GM18507 (cell line): ENCODE data around the gene LFNG.
A peak's percentile ranks its signal among the peaks of the same experiment; 100 is the strongest.

ENCODE experiments used
- DNase-seq: peaks from one replicate; pipeline ENCODE4 v3.0.0; 2011; ENCODE audit warnings: low read depth; ENCODE audit not compliant: insufficient read length; ENCODE audit errors: extremely low spot score
- FAIRE-seq: peaks from 2 replicates; lab custom pipeline; 2011; peaks lifted over from hg19 to GRCh38; lab: Jason Lieb, UNC

LFNG gene

DNA sequence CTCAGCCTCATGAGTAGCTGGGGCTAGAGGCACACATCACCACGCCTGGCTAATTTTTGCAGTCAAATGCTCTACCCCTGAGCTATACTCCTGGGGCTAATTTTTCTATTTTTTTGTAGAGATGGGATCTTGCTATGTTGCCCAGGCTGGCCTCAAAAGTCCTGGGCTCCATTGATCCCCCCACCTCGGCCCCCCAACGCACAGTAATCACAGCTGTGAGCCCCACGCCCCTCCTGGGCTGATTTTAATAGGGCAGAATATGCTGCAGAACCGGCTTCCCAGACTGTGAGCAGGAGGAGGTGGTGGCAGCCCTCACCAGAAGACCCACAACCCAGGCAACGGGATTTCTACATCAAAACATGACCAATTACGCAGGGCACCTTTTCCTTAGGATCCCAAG lies 20.6 kb downstream of the LFNG start:
- no peak for FAIRE-seq
- DNase-seq = no peak

DNA sequence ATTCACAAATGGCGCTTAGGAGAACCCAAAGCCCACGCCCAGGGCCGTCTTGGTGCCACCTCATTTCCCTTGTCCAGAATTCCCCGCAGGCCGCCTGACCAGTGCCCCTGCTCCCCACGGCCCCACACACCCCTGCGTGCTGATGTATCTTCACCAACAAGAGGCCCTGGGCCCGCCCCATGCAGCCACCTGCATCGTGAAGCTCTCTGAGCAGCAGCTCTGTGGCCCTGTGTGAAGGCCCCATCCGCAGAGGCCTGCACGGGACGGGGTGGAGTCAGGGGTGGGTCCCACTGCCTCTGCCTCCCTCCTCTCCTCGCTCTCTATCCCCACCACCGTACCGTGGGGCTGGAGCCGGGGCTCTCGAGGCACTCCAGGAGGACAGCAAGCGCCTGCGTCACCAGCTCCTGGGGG lies 21.1 kb downstream of the LFNG start:
- no peak for FAIRE-seq
- no peak for DNase-seq

DNA sequence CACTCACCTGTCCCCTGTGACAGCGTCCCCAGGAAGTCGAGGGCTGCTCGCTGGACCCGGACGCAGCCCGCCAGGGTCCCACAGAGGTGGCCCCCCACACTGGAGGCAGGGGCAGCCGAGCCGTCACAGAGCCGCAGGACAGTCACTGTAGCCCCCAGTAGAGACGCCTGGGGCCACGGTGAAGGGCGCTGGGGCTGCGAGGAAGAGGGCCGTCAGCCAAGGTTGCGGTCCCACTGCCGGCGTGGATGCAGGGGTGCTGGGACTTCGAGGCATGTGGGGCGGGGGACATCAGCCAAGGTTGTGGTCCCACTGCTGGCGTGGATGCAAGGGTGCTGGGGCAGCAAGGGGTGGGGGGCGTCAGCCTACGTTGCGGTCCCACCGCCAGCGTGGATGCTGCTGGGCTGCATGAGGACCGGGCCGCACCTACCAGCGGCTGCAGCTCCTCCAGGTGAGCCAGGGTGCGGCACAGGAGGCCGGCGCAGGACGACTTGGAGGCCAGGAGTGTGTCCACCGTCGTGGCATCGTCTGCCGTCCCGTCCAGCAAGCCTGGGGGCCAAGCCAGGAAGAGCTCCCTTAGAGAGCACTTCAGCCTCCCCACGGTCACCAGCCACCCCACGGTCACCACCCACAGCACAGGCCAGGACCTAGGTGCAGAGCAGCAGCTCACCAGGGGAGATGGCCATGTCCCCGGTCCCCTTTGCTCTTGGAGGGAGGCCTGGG lies 21.9 kb downstream of the LFNG start:
- FAIRE-seq (no peak), DNase-seq (no peak)

DNA sequence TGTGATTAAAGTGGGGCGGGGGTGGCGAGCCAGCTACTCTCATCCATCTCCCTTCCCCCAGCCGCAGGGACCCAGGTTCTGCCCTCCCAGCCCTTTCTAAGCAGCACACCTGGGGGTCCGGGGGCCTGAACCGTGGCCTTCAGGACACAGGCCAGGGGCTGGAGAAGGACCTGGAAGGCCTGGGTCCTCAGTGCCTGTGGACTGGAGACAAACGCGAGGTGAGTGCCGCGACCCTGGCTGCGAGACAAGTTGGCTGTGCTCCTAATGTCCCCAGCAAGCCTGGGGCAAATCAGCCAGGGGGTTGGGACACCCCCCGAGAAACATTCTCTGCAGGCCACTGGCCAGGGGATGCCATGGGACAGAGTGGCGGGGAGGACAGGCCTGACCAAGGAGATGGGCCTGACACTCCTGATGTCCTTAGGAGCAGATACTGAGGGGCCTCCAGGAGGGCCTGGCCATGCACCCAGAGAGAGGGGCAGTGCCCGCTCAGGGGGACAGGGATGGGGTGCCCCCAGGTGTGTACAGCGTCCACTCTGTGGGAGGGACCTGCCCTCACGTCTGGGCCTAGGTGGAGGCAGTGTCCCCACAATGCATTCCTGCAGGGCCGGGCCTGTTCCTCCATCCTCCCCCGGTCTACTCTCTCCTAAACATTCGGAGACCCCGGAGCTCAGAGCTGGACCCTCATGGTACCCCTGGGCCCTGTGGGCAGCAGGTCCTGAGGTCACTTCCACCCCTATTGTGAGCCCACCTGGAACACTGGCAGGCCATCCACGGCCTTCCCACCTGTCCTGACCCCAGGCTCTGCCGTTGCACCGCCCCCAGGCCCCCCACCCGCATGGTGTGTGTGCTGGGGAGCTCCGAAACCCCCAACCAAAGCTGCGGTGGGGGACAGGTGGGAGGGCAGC lies 22.7 kb downstream of the LFNG start:
- DNase-seq (no peak), FAIRE-seq (no peak)

DNA sequence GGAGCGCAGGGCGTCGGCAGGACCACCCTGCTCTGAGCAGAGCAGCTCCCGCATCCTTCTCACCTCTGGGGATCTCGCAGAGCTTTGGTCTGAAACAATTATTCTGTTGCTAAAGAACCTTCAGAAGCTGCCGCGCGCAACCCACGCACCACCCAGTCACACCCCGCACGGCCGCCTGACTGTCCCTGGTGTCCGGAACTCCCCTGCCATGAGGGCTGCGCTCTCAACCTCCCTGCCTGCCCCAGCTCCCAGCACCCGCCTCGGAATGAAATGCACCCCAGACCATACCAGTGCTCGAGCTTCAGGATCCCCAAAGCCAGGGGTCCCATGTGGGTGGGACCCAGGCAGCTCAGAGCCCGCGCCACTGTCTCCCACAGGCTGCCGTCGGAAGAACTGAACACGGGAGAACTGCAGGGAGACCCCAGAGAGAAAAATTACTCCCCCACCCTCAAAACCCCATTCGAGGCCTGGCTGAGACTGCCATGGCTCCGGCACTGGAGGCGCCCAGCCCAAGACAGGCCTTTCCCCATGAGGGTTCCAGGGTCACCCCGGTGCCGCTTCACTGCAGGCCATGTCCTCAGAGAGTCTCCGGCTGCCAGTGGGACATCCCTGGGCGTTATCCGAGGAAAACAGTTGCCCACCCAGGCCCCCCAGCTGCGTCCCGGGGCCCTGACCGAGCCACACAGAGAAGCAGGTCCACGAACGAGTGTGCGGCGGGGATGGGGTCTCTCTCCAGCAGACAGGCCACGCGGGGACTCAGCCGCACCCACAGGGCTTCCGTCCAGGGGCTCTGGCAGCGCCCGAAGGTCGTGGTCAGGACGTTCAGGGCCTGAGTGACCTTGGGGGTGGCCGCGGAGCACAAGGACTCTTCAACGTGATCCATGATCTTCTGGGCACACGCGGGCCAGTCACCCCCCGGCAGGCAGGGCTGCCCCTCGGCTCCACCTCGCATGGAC lies 23.6 kb downstream of the LFNG start:
- DNase-seq = no peak
- no peak for FAIRE-seq

DNA sequence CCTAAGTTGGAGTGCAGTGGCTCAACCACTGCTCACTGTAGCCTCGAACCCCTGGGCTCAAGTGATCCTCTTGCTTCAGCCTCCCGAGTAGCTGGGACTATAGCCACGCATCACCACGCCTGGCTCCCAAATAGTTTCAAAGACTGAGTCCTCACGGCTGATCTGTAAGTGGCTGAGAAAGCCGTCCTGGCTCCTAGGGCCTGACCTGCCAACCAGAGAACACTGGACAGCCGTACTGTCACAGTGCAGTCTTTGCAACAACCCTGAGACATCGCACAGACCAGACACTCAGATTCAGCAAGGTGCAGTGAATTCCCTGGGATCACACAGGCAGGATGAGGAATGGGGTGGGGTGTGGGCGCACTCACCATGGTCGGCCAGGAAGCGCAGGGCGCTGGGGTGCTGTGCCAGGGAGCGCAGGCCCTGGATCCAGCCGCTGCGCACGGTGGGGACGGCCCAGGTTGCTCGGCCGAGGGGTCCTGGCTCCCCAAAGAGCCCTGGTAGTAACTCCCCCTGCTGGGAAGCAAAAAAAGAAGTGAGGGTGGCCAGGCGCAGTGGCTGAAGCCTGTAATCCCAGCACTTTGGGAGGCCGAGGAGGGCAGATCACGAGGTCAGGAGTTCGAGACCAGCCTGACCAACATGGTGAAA lies 25.1 kb downstream of the LFNG start:
- FAIRE-seq (no peak), DNase-seq (no peak)

DNA sequence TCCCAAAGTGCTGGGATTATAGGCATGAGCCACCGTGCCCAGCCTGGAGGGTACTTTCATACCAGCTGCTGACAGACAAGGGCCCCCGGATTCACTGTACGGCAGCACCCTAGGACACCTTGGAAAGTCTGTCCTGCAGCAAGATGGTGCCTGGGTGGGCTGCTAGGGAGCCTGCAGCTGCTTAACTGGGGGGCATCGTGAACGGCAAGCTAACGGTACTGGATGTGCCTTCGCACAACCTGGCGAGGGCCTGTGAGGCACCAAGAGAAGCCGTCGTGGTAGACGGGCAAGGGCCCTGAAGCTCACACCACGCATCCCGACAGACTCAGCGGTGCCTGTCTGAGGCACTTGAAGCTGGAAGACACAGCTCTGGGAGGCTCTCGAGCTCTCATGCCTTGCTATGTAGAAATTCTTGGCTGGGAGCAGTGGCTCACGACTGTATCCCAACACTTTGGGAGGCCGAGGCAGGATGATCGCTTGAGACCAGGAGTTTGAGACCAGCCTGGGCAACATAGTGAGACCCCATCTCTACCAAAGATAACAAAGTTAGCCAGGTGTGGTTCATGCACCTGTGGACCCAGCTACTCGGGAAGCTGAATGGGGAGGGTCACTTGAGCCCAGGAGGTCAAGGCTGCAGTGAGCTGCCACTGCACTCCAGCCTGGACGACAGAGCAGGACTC lies 26.3 kb downstream of the LFNG start:
- no peak for FAIRE-seq

DNA sequence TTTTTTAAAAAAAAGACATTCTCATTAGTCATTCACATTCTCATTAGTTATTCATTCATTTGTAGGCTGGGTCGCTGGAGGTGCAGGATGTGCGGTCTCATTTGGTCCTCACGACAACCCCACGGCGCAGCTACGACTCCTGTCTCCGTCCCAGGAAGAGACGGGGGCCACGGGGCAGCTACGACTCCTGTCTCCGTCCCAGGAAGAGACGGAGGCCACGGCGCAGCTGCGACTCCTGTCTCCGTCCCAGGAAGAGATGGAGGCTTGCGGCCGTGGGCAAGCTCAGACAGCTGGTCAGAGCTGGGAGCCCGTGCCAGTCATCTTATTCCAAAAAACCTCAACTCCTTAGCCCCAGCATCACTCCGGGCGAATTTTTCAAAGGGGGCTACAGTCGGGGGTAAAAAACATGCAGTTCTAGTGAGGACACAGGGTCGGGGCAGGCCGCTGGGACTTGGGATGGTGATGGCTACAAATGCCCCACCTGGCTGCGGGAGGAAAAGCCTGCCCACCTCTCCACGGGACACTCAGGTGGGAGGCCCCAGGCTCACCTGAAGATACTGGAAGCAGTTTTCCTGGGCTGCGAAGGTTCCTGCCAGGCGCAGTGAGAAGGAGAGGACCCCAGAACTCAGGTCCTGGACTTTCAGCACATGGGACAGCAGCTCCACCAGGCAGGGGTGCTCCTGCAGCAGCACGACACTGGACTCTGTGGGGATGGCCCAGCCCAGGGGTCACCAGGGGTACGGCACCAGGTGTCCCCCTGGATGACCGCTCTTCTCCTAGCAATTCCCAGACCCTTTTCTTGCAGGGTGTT lies 27.4 kb downstream of the LFNG start:
- DNase-seq (no peak), FAIRE-seq (no peak)

More for the DNA sequence above, 26.3 kb downstream of the LFNG start:
- no peak for DNase-seq

DNA sequence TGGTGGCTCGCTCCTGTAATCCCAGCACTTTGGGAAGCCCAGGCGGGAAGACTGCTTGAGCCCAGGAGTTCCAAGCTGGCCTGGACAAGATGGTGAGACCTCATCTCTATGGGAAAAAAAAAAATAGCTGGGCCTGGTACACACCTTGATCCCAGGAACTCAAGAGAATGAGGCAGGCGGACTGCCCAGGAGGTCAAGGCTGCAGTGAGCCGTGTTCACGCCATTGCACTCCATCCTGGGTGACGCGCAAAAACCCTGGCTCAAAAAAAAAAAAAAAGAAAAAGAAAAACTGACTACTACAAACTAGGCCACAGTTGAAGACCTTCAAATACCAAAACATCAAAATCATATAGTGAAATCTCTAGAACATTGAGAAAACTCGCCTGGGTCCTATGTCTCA lies 31.8 kb downstream of the LFNG start:
- DNase-seq (no peak), FAIRE-seq (no peak)

DNA sequence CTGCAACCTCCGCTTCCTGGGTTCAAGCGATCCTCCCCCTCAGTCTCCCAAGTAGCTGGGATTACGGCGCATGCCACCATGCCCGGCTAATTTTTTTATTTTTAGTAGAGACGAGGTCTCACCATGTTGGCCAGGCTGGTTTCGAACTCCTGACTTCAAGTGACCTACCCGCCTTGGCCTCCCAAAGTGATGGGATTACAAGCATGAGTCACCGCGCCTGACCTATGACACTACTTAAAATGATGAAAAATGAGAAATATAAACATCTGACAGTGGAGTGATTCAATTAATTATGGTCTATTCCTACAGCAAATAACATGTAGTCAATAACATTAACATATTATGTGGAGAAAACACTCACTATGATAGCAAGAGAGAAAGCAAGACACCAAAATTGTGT lies 33.5 kb downstream of the LFNG start:
- FAIRE-seq (no peak), DNase-seq (no peak)

DNA sequence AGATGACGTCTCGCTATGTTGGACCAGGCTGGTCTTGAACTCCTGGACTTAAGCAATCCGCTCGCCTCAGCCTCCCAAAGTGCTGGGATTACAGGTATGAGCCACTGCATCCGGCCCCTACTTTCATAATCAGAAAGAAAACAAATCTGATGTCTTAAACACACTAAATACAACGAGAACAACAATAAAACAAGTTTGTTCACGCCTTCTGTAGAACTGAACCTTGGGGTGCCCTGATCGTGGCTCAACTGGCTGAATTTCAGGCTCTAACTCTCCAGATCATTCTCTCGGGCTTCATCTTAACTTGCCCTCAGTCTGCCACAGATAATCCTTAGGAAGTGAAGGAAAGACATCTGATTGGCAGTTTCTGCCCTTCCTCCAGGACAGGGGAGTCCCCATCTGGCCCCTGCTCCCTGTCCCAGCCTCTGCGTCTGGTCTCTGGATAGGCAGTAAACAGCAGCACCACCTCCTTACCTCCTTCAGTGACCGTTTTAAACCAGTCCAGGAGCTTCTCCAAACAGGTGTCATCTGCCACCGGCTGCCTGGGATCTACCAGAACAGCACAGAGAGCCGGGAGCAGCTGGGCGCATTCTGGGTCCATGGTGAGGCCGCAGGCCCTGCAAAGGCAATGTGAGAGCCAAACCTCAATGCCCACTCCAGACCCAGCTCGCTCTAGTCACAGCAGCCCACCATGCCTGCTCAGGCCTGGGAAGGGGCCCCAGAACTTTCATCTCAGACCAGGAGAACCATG lies 34.4 kb downstream of the LFNG start:
- FAIRE-seq (no peak), DNase-seq (no peak)

DNA sequence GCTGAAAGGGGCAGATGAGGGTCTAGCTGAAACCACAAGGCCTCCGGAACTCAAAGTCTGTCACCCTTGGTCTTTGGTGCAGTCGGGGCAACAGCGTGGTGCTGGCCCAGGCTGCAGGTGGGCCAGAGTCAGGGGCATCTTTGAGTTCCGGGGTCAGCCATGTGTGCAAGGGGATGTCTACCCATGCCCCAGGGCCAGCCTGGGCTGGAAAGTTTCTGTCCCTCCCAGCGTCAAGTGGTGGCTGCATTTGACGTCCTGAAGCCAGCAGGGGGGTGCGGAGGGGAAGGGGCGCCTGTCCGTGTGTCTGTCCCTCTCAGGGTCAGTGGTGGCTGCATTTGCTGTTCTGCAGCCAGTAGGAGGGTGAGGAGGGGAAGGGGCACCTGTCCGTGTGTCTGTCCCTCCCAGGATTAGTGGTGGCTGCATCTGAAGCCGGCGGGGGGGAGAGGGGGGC lies 35.1 kb downstream of the LFNG start:
- DNase-seq (no peak), FAIRE-seq (no peak)

DNA sequence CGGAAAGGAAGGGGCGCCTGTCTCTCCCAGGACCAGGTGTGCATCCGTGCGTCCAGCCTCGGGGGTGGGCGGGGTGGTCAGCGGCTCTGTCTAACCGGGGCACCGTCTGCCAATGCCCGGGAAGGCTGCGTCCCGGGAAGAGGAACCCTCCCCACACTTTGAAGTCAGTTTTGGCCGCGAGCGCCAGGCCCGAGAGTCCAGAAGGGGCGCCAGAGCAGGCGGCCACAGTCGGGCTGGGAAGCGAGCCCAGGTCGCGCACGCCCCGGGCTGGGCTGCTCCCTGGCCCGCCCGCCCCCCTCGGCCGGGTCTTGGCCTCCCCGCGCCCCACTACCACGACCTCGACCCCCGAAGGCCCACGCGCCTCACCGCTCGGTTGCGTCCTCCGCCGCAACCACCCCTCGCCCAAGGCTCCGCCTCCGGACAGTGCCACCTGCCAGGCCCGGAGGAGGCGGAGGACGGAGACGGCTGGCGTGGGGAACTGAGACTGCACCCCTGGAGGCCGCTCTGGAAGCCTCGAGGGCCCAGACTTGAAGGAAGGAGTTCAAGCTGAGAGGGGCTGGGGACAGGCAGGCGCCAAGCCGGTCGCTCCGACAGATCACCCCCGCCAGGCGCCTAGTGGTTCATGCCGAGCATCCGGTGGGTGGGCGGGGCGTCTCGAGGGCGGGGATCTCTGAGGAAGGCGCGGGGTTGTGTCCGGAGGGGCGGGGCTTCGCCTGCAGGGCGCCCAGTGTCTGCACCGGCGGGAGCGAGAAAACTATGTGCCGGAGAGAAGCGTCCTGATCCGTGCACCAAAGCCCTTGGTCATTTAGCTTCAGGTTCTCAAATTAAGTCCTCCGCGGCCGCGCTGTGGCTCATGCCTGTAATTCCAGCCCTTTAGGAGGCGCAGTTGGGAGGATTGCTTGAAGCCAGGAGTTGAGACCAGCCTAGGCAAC lies 35.8 kb downstream of the LFNG start, which contains the start of gene BRAT1:
TSS of gene BRAT1 (minus strand) at position 404 of the 932 bp plus-strand sequence. CDS start 1,093 bp downstream, outside the sequence.
- FAIRE-seq (peak; percentile 79), DNase-seq (peak; percentile 90)

DNA sequence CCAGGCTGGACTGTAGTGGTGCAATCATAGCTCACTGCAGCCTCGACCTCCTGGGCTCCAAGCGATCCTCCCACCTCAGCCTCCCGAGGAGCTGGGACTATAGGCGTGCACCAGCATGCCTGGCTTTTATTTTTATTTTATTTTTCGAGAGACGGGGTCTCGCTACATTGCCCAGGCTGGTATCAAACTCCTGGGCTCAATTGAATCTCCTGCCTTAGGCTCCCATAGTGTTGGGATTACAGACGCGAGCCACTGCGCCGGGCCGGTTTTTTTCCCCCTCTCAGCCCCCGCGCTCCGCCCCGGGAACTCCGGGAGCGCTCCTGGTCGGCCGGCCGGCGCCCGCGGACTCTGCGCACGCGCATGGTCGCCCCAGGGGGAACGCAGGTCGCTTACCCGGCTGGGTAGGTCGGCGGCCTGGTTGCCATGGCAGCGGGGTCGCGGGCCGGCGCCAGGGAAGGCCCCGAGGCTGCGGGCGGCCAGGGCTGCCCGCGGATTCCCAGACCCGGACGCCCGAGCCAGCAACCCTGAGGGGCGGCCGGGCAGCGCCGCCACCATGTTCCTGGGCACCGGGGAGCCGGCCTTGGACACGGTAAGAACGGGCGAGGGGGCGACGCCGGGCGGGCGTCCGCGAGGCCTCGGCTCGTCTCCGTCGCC lies 39.2 kb downstream of the LFNG start, which contains the start of gene IQCE:
TSS of gene IQCE (plus strand) at position 351 of the 654 bp plus-strand sequence. CDS start at position 554, 203 bp downstream.
- FAIRE-seq (peak; percentile 68), DNase-seq (peak; percentile 77)

DNA sequence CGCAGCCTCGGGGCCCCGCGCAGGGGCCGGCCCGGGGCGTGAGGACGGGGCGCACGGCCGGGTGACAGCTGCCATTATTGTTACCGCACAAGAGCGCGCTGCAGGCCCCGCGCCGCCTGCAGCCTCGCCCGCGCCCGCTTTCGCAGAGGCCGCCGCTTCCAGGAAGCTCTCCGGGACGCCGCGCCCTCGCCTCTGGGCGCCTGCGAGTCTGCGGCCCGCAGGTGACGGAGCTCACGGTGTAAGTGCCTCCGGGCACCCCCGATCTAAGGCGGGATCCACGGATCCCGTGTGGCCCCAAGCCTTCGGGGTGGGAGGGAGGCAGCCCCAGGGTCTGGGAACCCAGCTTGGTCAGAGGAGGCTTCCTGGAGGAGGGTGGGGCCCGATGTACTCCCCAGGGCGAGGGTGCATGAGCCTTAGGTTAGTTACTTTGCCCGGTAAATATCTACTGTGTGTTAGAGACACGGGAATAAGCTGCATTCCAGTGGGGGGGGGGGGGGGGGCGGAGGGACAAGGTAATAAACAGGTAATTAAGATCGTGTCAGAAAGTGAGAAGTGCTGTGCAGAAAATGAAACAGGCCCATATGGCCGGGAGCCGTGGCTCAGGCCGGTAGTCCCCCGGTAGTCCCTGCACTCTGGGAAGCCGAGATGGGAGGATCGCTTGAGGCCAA lies 39.8 kb downstream of the LFNG start:
- FAIRE-seq (no peak), DNase-seq (no peak)
